GM10248 (cell line): Measurements from ENCODE around the gene SLC41A3.

Experiments used
- CTCF ChIA-PET: fragments of 300-600 bp; sonication (Branson Sonifier 250); formaldehyde crosslinking; extraction: SDS; loops from one replicate; lab custom pipeline; 2021; ENCODE audit warnings: antibody characterized with exemption; lab: Yijun Ruan, JAX
- POLR2A ChIA-PET: fragments of 350-650 bp; sonication (Branson Sonifier 250); formaldehyde crosslinking; extraction: SDS; loops from one replicate; lab custom pipeline; 2020; ENCODE audit warnings: antibody characterized with exemption; lab: Yijun Ruan, JAX
- DNase-seq: peaks from one replicate; pipeline ENCODE4 v3.0.0; 2012; ENCODE audit errors: extremely low spot score
- CTCF ChIP-seq: IDR thresholded peaks from 2 replicates; pipeline ENCODE4 v1.5.1; 2012; ENCODE audit warnings: mild to moderate bottlenecking, low read depth; ENCODE audit errors: extremely low read depth, missing control alignments, control extremely low read depth

The SLC41A3 gene

DNA sequence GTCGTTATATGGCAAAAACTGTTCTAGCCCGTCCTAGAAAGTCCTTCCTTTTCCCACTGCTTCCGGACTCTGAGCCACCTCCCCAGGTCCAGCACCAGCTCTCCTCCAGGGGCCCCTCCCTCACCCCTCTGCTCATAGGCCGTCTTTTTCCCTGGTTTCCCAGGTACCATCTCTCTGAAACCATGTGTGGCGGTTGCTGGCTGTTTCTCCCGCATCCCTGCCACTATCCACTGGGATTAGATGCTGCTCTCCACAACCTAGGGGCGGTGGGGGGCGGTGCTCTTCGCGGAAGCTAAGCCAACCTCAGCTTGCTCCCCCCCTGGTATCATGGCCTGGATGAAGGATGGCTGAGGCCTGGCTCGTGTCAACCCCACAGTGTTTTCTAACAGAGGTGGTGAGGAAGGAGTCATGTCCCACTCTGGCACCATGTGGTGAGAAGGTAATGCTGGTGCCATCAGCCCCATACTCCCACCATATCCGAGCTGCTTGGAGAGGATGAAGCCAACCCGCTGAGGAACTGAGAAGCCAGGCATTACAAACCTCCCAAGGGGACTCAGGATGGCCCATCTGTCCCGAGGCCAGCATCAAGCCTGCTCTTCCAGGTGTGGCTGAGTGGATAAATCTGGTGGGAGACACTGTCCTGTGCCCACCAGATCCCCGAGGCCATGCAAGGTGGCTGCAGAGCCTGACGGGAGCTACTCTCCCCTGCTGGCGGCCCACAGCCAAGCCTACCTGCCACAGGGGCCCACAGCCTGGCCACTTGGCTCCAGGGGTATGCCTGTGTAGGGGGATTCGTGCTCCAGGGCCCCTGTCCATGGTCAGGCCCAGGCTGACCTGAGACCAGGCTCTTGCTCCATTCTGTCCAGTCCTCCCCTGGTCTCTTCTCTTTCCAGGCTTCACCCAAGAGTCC lies 27.9 kb upstream of the SLC41A3 start:
- ChIA-PET CTCF (interaction anchor here (1.1 kb wide), 1 partner anchor 22 kb away, joined by 4 read pairs; no protein-coding TSS in a partner anchor), POLR2A (interaction anchor here (0.6 kb wide), 1 partner anchor 32 kb away, joined by 3 read pairs; no protein-coding TSS in a partner anchor)
- DNase-seq = no peak
- TF ChIP-seq CTCF = no peak

DNA sequence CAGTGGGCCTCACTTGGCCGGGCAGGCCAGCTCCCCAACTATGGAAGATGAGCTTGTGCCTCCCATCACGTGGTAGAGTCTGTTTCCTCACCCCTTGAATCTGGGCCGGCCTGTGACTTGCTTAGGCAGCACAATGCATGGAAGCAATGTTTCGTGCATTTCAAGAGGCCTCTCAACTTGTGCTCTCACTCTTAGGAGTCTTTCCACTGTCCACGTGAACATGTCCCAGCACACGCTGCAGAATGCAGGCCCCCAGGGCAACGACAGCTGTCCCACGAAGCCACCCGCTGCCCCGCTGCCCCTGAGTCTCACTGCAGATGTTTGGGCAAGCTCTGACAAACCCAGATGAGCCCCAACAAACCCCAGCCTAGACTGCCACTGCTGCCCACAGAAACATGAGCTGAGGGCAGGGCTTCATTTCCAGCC lies 27.2 kb upstream of the SLC41A3 start:
- DNase-seq = no peak
- TF ChIP-seq CTCF = no peak
- POLR2A ChIA-PET = no interaction called here
- CTCF ChIA-PET = interaction anchor here (1.1 kb wide), 1 partner anchor 23 kb away, joined by 4 read pairs; no protein-coding TSS in a partner anchor

DNA sequence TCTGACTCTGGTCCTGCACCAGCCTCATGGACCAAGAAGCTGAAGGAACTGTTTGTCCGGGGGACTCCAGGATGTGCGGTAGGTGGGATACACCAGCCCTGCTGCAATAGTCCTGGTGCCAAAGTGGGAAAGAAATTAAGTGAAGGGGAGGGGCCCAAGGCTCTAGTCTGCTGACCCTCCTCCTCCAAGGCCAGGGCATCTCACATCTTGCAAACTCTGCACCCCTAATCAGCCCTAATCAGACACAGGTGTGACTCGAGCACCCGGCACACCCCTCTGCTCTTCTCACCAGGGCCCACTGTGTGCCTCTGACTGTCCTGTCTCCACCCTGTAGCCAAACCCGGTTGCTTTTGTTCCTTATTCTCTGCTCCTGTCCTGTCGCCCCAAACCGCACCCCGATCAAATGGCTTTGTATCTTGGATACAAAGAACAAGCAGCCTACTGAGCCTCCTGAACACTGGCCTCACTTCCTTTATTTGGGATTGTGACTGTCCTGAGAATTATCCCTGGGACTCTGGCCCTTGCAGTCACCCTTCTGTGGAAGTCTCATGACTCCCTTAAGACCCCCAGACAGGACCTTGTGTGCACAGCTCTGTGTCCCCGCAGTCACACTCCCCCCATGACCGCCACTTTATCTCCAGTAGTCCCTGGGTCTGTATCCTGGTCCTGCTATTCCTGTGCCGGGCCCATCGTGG lies 26.7 kb upstream of the SLC41A3 start:
- POLR2A ChIA-PET = no interaction called here
- no peak for DNase-seq
- CTCF ChIA-PET = interaction anchor here (1.1 kb wide), 1 partner anchor 24 kb away, joined by 4 read pairs; no protein-coding TSS in a partner anchor
- no peak for TF ChIP-seq CTCF

GRCh38 chr3:126109880-126110235 lies 25.9 kb upstream of the SLC41A3 start:
- POLR2A ChIA-PET = no interaction called here
- no peak for TF ChIP-seq CTCF
- CTCF ChIA-PET = interaction anchor here (1.2 kb wide), 1 partner anchor 12 kb away, joined by 3 read pairs; no protein-coding TSS in a partner anchor
- no peak for DNase-seq

DNA sequence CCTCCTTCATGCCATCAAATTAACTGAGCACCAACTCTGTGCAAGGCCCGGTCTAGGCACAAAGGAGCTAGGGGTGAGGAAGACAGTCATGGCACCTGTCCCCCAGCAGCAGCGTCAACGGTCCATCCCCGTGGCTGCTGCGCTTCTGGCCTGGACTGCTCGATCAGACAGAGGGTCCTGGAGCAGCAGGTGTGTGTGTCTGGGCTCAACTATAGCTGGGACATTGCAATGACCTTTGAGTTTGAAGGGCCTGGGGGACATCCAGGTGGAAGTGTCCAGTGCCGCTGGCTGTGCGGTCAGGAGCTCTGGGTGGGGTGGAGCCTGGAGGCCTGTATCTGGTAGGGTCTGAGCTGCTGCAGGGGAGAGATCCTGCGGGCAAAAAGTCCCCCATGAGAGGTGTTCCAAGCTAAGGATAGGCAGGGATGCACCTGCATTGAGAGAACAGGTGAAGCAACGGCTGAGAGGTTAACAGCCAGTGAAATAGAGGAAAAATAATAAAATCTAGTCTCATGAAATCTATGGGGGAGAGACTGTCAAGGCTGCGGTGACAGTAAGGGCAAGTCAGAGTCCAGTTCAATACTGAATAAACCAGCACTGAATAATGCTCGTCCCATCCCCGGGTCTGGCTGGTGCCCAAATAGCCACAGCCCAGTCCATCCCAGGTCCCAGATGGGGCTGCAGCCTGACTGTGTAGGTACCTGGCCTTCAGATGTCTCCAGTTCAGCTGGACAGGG lies 25.4 kb upstream of the SLC41A3 start:
- ChIA-PET CTCF (interaction anchor here (1.2 kb wide), 1 partner anchor 11 kb away, joined by 3 read pairs; no protein-coding TSS in a partner anchor), POLR2A (no interaction called here)
- no peak for TF ChIP-seq CTCF
- no peak for DNase-seq

DNA sequence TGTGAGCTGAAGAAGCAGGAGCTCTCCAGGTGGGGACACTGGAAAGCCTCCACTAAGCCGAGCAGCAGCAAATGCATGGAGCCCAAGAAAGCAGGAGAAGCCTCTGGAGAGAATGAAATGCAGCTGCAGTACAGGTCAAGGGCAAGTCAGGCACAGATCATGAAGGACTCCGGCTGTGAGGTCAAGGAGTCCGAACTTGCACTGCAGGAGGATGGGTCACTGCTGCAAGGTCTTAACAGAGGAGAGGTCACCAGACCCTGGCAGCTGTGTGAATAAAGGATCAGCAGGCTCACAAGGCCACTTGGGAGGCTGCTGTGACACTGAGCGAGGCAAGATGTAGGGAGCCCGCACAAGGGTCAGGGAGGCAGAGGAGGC lies 24.7 kb upstream of the SLC41A3 start:
- POLR2A ChIA-PET = no interaction called here
- no peak for DNase-seq
- CTCF ChIA-PET = no interaction called here
- TF ChIP-seq CTCF = no peak
